CD4-positive, alpha-beta T cell treated with Interleukin-15 for 1 hour (primary cell): Measurements from ENCODE around the gene TESPA1.
"Not testable (repeated sequence)": the region's sequence is repeated elsewhere in the genome, so short reads cannot be mapped to it uniquely, and the experiment has no call there.

ENCODE experiments used
- DNase-seq: peaks from one replicate; pipeline ENCODE4 v3.0.0-alpha.2; 2020

Gene TESPA1

GRCh38 chr12:54943292-54943691 is 41.3 kb downstream of the TESPA1 start:
- DNase-seq: not testable (repeated sequence)

GRCh38 chr12:54941659-54942058 is 42.9 kb downstream of the TESPA1 start:
- DNase-seq: no peak

GRCh38 chr12:54940727-54941315 is 43.7 kb downstream of the TESPA1 start:
- DNase-seq: no peak

GRCh38 chr12:54937929-54938328 is 46.6 kb downstream of the TESPA1 start:
- no peak for DNase-seq

DNA sequence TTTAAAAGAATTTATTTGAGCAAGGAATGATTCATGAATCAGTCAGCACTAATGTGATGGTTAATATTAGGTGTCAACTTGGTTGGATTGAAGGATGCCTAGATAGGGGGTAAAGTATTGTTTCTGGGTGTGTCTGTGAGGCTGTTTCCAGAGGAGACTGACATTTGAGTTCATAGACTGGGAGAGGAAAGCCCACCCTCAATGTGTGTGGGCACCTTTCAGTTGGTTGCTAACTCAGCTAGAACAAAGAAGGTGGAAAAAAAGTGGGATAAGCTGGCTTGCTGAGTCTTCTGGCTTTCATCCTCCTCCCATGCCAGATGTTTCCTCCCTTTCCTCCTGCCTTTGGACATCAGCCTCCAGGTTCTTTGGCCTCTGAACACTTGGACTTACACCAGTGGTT is 47.2 kb downstream of the TESPA1 start:
- no peak for DNase-seq

DNA sequence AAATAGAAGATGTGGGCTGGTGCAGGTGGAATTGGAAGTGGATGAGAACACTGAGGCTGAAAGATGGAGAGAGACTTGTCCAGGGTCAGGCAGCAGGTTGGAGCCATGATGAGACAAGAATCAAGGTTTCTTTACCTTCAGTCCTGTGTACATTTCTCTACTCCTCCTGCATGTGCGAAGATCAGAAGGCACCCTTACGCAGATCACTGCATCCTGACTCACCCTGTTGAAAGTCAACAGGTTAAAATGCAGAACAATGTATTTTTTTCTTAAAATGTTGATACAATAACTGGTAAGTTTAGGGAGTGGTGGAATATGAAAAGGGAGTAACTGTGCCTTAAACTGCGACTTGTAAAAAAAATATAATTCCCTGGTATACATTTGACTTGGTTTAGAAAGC is 47.8 kb downstream of the TESPA1 start:
- no peak for DNase-seq

GRCh38 chr12:54935235-54935951 is 49.2 kb downstream of the TESPA1 start:
- DNase-seq: no peak

- no peak for DNase-seq
Measured at GRCh38 chr12:54934419-54934818, 50.1 kb downstream of the TESPA1 start.

DNA sequence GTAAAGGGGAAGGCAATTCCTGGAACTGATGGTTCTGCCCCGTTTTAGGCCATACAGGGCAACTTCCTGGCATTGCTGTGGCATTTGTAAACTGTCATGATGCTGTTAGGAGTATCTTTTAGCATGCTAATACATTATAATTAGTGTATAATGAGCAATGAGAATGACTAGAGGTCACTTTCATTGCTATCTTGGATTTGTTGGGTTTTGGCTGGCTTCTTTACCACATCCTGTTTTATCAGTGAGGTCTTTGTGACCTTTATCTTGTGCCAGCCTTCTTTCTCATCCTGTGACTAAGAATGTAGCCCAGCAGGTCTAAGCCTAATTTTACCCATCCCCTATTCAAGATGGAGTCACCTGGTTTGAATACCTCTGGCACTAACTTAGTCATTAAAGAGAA is 51.2 kb downstream of the TESPA1 start:
- no peak for DNase-seq

DNA sequence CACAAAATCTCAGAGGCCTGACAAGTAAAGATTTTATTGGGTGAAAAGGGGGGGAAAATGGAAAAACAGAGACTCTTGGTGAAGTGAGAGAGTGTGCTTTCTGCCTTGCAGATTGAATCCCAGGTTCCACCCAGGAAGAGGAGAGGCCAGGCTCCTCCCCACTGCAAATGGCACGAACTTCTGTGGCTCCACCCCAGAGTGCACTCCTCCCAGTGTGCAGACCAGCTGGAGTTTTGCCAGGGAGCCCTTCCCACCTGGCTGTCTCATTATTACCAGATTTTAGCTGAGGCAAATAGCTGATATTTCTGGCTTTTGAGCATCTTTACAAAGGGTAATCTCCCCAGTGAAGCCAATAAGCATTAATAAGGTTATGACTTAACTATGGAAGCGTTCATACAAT is 51.9 kb downstream of the TESPA1 start:
- DNase-seq: no peak

DNA sequence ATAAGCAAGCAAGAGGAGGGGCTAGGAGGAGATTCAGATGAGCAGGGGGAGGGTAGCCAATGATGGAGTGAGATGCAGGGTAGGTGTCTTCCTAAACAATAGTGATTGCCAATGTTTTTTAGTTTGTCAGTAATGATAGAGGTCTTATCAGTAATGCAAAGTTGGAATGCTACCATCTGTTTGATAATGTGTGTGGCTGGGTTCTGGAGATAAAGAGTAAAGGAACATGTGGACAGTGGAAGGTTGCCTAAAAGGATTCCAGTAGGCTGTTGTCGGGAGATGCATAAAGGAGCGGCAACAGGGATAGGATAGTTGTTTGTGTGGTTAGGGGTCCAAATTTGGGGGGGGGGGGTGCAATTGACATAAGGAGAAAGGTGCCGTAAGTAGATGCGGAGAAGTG is 52.5 kb downstream of the TESPA1 start:
- DNase-seq: no peak

DNA sequence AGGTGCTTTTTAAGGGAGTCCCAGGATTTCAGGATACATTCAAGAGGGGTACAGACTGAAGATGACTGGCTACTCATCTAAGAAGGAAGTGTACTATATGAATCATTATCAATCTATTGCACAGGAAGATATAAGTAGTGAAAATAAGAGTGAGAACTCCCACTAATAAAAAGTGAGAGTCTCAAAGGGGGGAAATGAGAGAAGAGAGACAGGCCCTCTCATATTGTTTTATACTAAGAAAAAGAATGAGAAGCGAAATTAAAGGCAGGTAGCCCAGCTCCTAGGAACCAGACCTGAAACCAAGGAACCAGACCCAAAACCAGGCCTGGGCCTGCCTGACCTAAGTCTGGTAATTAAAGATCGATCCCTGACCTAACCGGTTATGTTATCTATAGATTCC is 54.6 kb downstream of the TESPA1 start:
- DNase-seq: no peak

DNA sequence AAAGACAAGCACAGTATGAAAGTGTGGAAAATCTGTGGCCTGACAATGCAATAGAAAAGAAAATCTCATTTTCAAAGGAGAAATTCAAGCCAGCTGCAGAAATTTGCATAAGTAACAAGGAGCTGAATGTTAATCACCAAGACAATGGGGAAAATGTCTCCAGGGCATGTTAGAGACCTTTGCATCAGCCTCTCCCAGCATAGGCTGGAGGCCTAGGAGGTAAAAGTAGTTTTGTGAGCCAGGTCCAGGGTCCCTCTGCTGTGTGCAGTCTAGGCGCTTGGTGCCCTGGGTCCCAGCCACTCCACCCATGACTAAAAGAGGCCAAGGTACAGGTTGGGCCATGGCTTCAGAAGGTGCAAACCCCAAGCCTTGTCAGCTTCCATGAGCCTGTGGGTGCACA is 58.3 kb downstream of the TESPA1 start:
- no peak for DNase-seq

GRCh38 chr12:54924972-54925707 is 59.4 kb downstream of the TESPA1 start:
- no peak for DNase-seq

GRCh38 chr12:54917001-54917488 is 67.5 kb downstream of the TESPA1 start:
- DNase-seq: no peak
